ENCODE results near the gene BICRA. TPM values are rescaled to one million over a fixed set of nuclear protein-coding genes. Genes with fewer than 3 reads are reported as not detected.

BICRA gene
- total RNA-seq, 1 donor from 2014 or later = 7.2 TPM

- ATAC-seq (ENCODE audit: poor library complexity) (no peak), DNase-seq (no peak)
- intact Hi-C loops (cut with DNase I) = no loop called here
Measured at GRCh38 chr19:47679251-47679900, 70.4 kb downstream of the BICRA start.

- ATAC-seq (ENCODE audit: poor library complexity) = no peak
- intact Hi-C loops (cut with DNase I) = no loop called here
Measured at GRCh38 chr19:47679922-47680857, 71.3 kb downstream of the BICRA start.

GRCh38 chr19:47680858-47681332, 72.0 kb downstream of the BICRA start:
- peak; percentile 37 for DNase-seq
- peak; percentile 9 for ATAC-seq (ENCODE audit: poor library complexity)
- intact Hi-C loops (cut with DNase I) = no loop called here

More at GRCh38 chr19:47679922-47680857, 71.3 kb downstream of the BICRA start:
- DNase-seq = peak; percentile 32

- intact Hi-C loops (cut with DNase I) = no loop called here
- ATAC-seq (ENCODE audit: poor library complexity) (peak; percentile 68), DNase-seq (peak; percentile 40)
Measured at GRCh38 chr19:47681388-47681787, 72.5 kb downstream of the BICRA start.

GRCh38 chr19:47681936-47682335, 73.0 kb downstream of the BICRA start:
- ATAC-seq (ENCODE audit: poor library complexity) (peak; percentile 4), DNase-seq (peak; percentile 16)
- intact Hi-C loops (cut with DNase I) = no loop called here

- ATAC-seq (ENCODE audit: poor library complexity) (no peak), DNase-seq (no peak)
- intact Hi-C loops (cut with DNase I) = no loop called here
Measured at GRCh38 chr19:47682939-47683338, 74.0 kb downstream of the BICRA start.

- DNase-seq = no peak
- intact Hi-C loops (cut with DNase I) = no loop called here
- no peak for ATAC-seq (ENCODE audit: poor library complexity)
Measured at GRCh38 chr19:47686679-47687450, 77.9 kb downstream of the BICRA start.

- peak; percentile 13 for DNase-seq
- no peak for ATAC-seq (ENCODE audit: poor library complexity)
- intact Hi-C loops (cut with DNase I) = no loop called here
Measured at GRCh38 chr19:47687906-47688305, 79.0 kb downstream of the BICRA start.

GRCh38 chr19:47691090-47691489, 82.2 kb downstream of the BICRA start:
- intact Hi-C loops (cut with DNase I) = no loop called here
- ATAC-seq (ENCODE audit: poor library complexity) = no peak

GRCh38 chr19:47691782-47692181, 82.8 kb downstream of the BICRA start:
- peak; percentile 8 for DNase-seq
- intact Hi-C loops (cut with DNase I) = no loop called here
- ATAC-seq (ENCODE audit: poor library complexity) = no peak

More at GRCh38 chr19:47691090-47691489, 82.2 kb downstream of the BICRA start:
- DNase-seq = no peak

- intact Hi-C loops (cut with DNase I) = no loop called here
Measured at GRCh38 chr19:47693489-47693888, 84.6 kb downstream of the BICRA start.

GRCh38 chr19:47693903-47694302, 85.0 kb downstream of the BICRA start:
- ATAC-seq (ENCODE audit: poor library complexity) (no peak), DNase-seq (no peak)
- intact Hi-C loops (cut with DNase I) = no loop called here

More at GRCh38 chr19:47693489-47693888, 84.6 kb downstream of the BICRA start:
- no peak for DNase-seq
- no peak for ATAC-seq (ENCODE audit: poor library complexity)

- ATAC-seq (ENCODE audit: poor library complexity) (no peak), DNase-seq (no peak)
- intact Hi-C loops (cut with DNase I) = loop anchor here (5.0 kb wide), 1 partner anchor 172 kb away; no protein-coding TSS in a partner anchor
Measured at GRCh38 chr19:47694466-47695273, 85.7 kb downstream of the BICRA start.

- no peak for DNase-seq
- no peak for ATAC-seq (ENCODE audit: poor library complexity)
- intact Hi-C loops (cut with DNase I) = loop anchor here (5.0 kb wide), 1 partner anchor 173 kb away; no protein-coding TSS in a partner anchor
Measured at GRCh38 chr19:47695533-47696262, 86.8 kb downstream of the BICRA start.

- intact Hi-C loops (cut with DNase I) = loop anchor here (5.0 kb wide), 1 partner anchor 174 kb away; no protein-coding TSS in a partner anchor
- no peak for DNase-seq
Measured at GRCh38 chr19:47696635-47697034, 87.7 kb downstream of the BICRA start.

GRCh38 chr19:47697863-47698609, 89.1 kb downstream of the BICRA start:
- ATAC-seq (ENCODE audit: poor library complexity) (peak; percentile 89), DNase-seq (peak; percentile 83)
- intact Hi-C loops (cut with DNase I) = loop anchor here (2.0 to 5.0 kb wide), 3 partner anchors 89 to 261 kb away; partner anchors contain the start of gene BICRA

More at GRCh38 chr19:47696635-47697034, 87.7 kb downstream of the BICRA start:
- no peak for ATAC-seq (ENCODE audit: poor library complexity)

Data from Right ventricle myocardium superior (tissue), 1 donor.